ENCODE measurements around the gene ZNF362.

ZNF362 gene

GRCh38 chr1:33320619-33321165, 64.4 kb downstream of the ZNF362 start, which contains the start of gene A3GALT2:
Gene A3GALT2, minus strand, starts transcription at chr1:33321098. Its CDS starts 0 bp downstream, at chr1:33321098.
- Histone ChIP-seq H3K36me3 (ENCODE audit: control insufficient read depth in 1 of 2, insufficient read depth in 2 of 2, low read length in 2 of 2) (peaks cover 30 to 31% of the 10 kb centered on the region in 2 experiments), H2BK120ac (ENCODE audit: insufficient read depth, low read length, poor library complexity) (no peak within 1 kb of the TSS), H3K18ac (ENCODE audit: low read length) (no peak within 1 kb of the TSS), H3K9ac (ENCODE audit: low read length) (no peak within 1 kb of the TSS), H4K12ac (ENCODE audit: low read depth, low read length) (no peak within 1 kb of the TSS), H3K4me3 (ENCODE audit: low read depth, low read length) (no peak within 1 kb of the TSS), H4K91ac (ENCODE audit: low read depth, low read length) (no peak within 1 kb of the TSS), H2AK5ac (ENCODE audit: low read length) (no peak within 1 kb of the TSS), H3K4me1 (ENCODE audit: control insufficient read depth in 1 of 2, insufficient read depth in 2 of 2, low read length in 2 of 2) (no peaks in the 10 kb centered on the region), H3K4ac (ENCODE audit: low read depth, low read length) (no peak within 1 kb of the TSS), H2BK12ac (ENCODE audit: low read length) (no peak within 1 kb of the TSS), H3K27ac (ENCODE audit: low read depth, low read length) (no peak within 1 kb of the TSS), H3K14ac (ENCODE audit: low read length) (no peak within 1 kb of the TSS), H2AFZ (ENCODE audit: insufficient read depth, low read length, poor library complexity) (no peak within 1 kb of the TSS), H3K27me3 (ENCODE audit: insufficient read depth, low read length) (no peaks in the 10 kb centered on the region), H4K8ac (ENCODE audit: low read depth, low read length) (no peak within 1 kb of the TSS), H3K23ac (ENCODE audit: low read length) (no peak within 1 kb of the TSS), H3K9me3 (ENCODE audit: insufficient read depth, low read depth, low read length) (no peaks in the 10 kb centered on the region), H3K79me1 (ENCODE audit: low read length) (no peaks in the 10 kb centered on the region), H3K4me2 (ENCODE audit: low read length) (no peak within 1 kb of the TSS), H2BK5ac (ENCODE audit: low read depth, low read length, poor library complexity) (no peak within 1 kb of the TSS), H3K79me2 (ENCODE audit: control insufficient read depth, insufficient read depth, low read length, poor library complexity) (no peaks in the 10 kb centered on the region)
- WGBS (ENCODE audit: extremely low coverage, insufficient coverage, insufficient read length): no CpG with 5 or more reads among the region's 8 CpGs
- no peak for DNase-seq

- Histone ChIP-seq H3K4me2 (ENCODE audit: low read length) (no peak overlapping the region), H3K79me2 (ENCODE audit: control insufficient read depth, insufficient read depth, low read length, poor library complexity) (no peaks in the 10 kb centered on the region), H2AFZ (ENCODE audit: insufficient read depth, low read length, poor library complexity) (no peak overlapping the region), H3K27me3 (ENCODE audit: insufficient read depth, low read length) (no peaks in the 10 kb centered on the region), H3K36me3 (ENCODE audit: control insufficient read depth in 1 of 2, insufficient read depth in 2 of 2, low read length in 2 of 2) (peaks cover 32 to 35% of the 10 kb centered on the region in 2 experiments), H2BK5ac (ENCODE audit: low read depth, low read length, poor library complexity) (no peak overlapping the region), H2BK120ac (ENCODE audit: insufficient read depth, low read length, poor library complexity) (no peak overlapping the region), H3K9ac (ENCODE audit: low read length) (no peak overlapping the region), H4K12ac (ENCODE audit: low read depth, low read length) (no peak overlapping the region), H2AK5ac (ENCODE audit: low read length) (no peak overlapping the region), H3K23ac (ENCODE audit: low read length) (no peak overlapping the region), H3K9me3 (ENCODE audit: insufficient read depth, low read depth, low read length) (no peaks in the 10 kb centered on the region), H3K4me1 (ENCODE audit: control insufficient read depth in 1 of 2, insufficient read depth in 2 of 2, low read length in 2 of 2) (no peaks in the 10 kb centered on the region), H3K27ac (ENCODE audit: low read depth, low read length) (no peak overlapping the region), H4K91ac (ENCODE audit: low read depth, low read length) (no peak overlapping the region), H4K8ac (ENCODE audit: low read depth, low read length) (no peak overlapping the region), H3K79me1 (ENCODE audit: low read length) (no peaks in the 10 kb centered on the region), H3K4ac (ENCODE audit: low read depth, low read length) (no peak overlapping the region), H3K18ac (ENCODE audit: low read length) (no peak overlapping the region), H3K4me3 (ENCODE audit: low read depth, low read length) (no peak overlapping the region), H2BK12ac (ENCODE audit: low read length) (no peak overlapping the region), H3K14ac (ENCODE audit: low read length) (no peak overlapping the region)
- no peak for DNase-seq
- no CpG with 5 or more reads among the region's 5 CpGs for WGBS (ENCODE audit: extremely low coverage, insufficient coverage, insufficient read length)
These were observed 64.9 kb downstream of the ZNF362 start for GRCh38 chr1:33321178-33321577.

- Histone ChIP-seq H2AFZ (ENCODE audit: insufficient read depth, low read length, poor library complexity) (no peak overlapping the region), H2BK12ac (ENCODE audit: low read length) (no peak overlapping the region), H4K12ac (ENCODE audit: low read depth, low read length) (no peak overlapping the region), H2BK5ac (ENCODE audit: low read depth, low read length, poor library complexity) (no peak overlapping the region), H4K8ac (ENCODE audit: low read depth, low read length) (no peak overlapping the region), H3K4me3 (ENCODE audit: low read depth, low read length) (no peak overlapping the region), H3K14ac (ENCODE audit: low read length) (no peak overlapping the region), H3K9ac (ENCODE audit: low read length) (no peak overlapping the region), H3K79me1 (ENCODE audit: low read length) (no peaks in the 10 kb centered on the region), H3K4me2 (ENCODE audit: low read length) (no peak overlapping the region), H3K4me1 (ENCODE audit: control insufficient read depth in 1 of 2, insufficient read depth in 2 of 2, low read length in 2 of 2) (no peaks in the 10 kb centered on the region), H3K4ac (ENCODE audit: low read depth, low read length) (no peak overlapping the region), H3K9me3 (ENCODE audit: insufficient read depth, low read depth, low read length) (no peaks in the 10 kb centered on the region), H4K91ac (ENCODE audit: low read depth, low read length) (no peak overlapping the region), H3K18ac (ENCODE audit: low read length) (no peak overlapping the region), H3K36me3 (ENCODE audit: control insufficient read depth in 1 of 2, insufficient read depth in 2 of 2, low read length in 2 of 2) (peaks cover 34 to 44% of the 10 kb centered on the region in 2 experiments), H2BK120ac (ENCODE audit: insufficient read depth, low read length, poor library complexity) (no peak overlapping the region), H3K27ac (ENCODE audit: low read depth, low read length) (no peak overlapping the region), H3K79me2 (ENCODE audit: control insufficient read depth, insufficient read depth, low read length, poor library complexity) (no peaks in the 10 kb centered on the region), H3K27me3 (ENCODE audit: insufficient read depth, low read length) (no peaks in the 10 kb centered on the region), H3K23ac (ENCODE audit: low read length) (no peak overlapping the region), H2AK5ac (ENCODE audit: low read length) (no peak overlapping the region)
- no CpG with 5 or more reads among the region's 6 CpGs for WGBS (ENCODE audit: extremely low coverage, insufficient coverage, insufficient read length)
- no peak for DNase-seq
These were observed 65.8 kb downstream of the ZNF362 start for GRCh38 chr1:33322109-33322508.

GRCh38 chr1:33322870-33323585, 66.7 kb downstream of the ZNF362 start:
- H3K79me1 ChIP-seq (ENCODE audit: low read length): no peaks in the 10 kb centered on the region
- H3K4me1 ChIP-seq (ENCODE audit: control insufficient read depth in 1 of 2, insufficient read depth in 2 of 2, low read length in 2 of 2): no peaks in the 10 kb centered on the region
- WGBS (ENCODE audit: extremely low coverage, insufficient coverage, insufficient read length): no CpG with 5 or more reads among the region's 10 CpGs
- no peak for DNase-seq
- H2BK120ac ChIP-seq (ENCODE audit: insufficient read depth, low read length, poor library complexity): no peak overlapping the region
- no peak overlapping the region for H2AK5ac ChIP-seq (ENCODE audit: low read length)
- H3K27ac ChIP-seq (ENCODE audit: low read depth, low read length): no peak overlapping the region
- no peak overlapping the region for H3K4me2 ChIP-seq (ENCODE audit: low read length)
- H4K12ac ChIP-seq (ENCODE audit: low read depth, low read length): no peak overlapping the region
- no peak overlapping the region for H3K4me3 ChIP-seq (ENCODE audit: low read depth, low read length)
- no peak overlapping the region for H2AFZ ChIP-seq (ENCODE audit: insufficient read depth, low read length, poor library complexity)
- H3K9me3 ChIP-seq (ENCODE audit: insufficient read depth, low read depth, low read length): no peaks in the 10 kb centered on the region
- no peak overlapping the region for H3K23ac ChIP-seq (ENCODE audit: low read length)
- no peak overlapping the region for H4K8ac ChIP-seq (ENCODE audit: low read depth, low read length)
- H3K79me2 ChIP-seq (ENCODE audit: control insufficient read depth, insufficient read depth, low read length, poor library complexity): no peaks in the 10 kb centered on the region
- no peak overlapping the region for H3K18ac ChIP-seq (ENCODE audit: low read length)
- no peak overlapping the region for H2BK12ac ChIP-seq (ENCODE audit: low read length)
- H3K9ac ChIP-seq (ENCODE audit: low read length): no peak overlapping the region
- no peak overlapping the region for H3K14ac ChIP-seq (ENCODE audit: low read length)
- H2BK5ac ChIP-seq (ENCODE audit: low read depth, low read length, poor library complexity): no peak overlapping the region
- H3K36me3 ChIP-seq (ENCODE audit: control insufficient read depth in 1 of 2, insufficient read depth in 2 of 2, low read length in 2 of 2): peaks cover 42 to 52% of the 10 kb centered on the region in 2 experiments
- H3K4ac ChIP-seq (ENCODE audit: low read depth, low read length): no peak overlapping the region
- H3K27me3 ChIP-seq (ENCODE audit: insufficient read depth, low read length): no peaks in the 10 kb centered on the region
- H4K91ac ChIP-seq (ENCODE audit: low read depth, low read length): no peak overlapping the region

Data from trophoblast cell (in vitro differentiated cells and primary cell).